GDM1 (cell line): Measurements from ENCODE around the gene MIA.
"Not testable (repeated sequence)": the region's sequence is repeated elsewhere in the genome, so short reads cannot be mapped to it uniquely, and the experiment has no call there.

Source experiments
- DNase-seq: peaks from one replicate; lab custom pipeline; 2025; lab: John Stamatoyannopoulos, UW

The MIA gene

GRCh38 chr19:40803857-40804782 is 28.8 kb downstream of the MIA start:
- peak; percentile 35 for DNase-seq

GRCh38 chr19:40804783-40805242 is 29.5 kb downstream of the MIA start:
- DNase-seq = no peak

DNA sequence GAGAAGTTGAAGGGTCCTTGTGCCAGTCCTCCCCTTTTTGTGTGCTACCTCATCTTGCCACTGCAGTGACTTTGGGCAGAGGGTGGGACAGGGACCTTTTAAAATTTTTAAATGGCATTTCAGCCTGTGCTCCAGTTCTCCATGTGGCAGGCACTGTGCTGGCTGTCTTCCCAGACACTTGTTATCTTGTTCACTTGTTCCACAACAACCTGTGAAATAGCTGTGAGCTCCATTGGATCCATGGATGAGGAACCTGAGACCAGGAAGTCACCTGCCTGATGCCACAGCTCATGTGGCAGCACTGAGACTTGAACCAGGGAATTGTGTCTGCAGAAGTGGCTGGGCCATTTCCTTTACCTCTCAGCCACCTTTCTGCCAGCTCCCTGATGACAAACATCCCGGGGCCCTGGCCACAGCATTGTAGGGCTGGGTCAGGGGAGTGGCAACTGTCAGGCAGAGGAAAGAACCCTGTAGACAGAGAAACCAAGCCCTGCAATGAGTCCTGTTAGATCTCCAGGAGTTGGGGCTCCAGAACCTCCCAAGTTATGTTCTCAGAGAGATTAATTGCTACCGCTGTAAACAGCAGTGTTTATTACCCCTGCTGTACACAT is 30.0 kb downstream of the MIA start:
- no peak for DNase-seq

DNA sequence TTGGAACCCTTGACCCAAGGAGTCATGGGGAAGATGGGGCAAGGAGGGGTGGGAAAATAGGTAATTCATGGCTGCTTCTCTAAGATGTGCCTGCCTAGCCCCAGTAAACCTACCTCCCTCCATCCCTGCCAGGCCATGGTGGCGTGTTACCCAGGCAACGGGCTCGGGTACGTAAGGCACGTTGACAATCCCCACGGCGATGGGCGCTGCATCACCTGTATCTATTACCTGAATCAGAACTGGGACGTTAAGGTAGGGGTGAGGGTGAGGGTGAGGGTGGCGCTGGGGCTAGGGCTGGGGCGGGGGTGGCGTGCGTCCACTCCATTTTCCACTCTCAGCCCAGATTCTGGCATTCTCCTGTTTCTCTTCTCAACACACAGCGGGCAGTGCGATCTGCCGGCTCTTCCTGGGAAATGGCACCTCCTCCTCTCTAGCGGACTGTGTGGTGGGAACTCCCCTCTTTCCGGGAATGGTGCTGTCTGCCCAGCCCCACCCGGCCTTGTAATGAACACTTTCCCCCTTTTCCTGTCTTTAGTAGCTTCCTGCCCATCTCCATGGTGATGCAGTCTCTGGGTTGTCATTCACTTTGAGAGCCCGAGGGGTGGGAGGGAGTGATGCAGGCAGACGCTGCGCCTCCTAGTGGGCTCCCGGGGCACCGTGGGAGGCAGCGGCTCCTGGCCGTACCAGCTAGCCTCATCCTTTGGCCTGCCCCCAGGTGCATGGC is 31.3 kb downstream of the MIA start:
- no peak for DNase-seq

GRCh38 chr19:40807147-40808020 is 32.1 kb downstream of the MIA start:
- no peak for DNase-seq

GRCh38 chr19:40808021-40808325 is 32.7 kb downstream of the MIA start:
- no peak for DNase-seq

- no peak for DNase-seq
These were observed 33.2 kb downstream of the MIA start for GRCh38 chr19:40808497-40808896.

GRCh38 chr19:40809358-40810086 is 34.2 kb downstream of the MIA start:
- DNase-seq = no peak

DNA sequence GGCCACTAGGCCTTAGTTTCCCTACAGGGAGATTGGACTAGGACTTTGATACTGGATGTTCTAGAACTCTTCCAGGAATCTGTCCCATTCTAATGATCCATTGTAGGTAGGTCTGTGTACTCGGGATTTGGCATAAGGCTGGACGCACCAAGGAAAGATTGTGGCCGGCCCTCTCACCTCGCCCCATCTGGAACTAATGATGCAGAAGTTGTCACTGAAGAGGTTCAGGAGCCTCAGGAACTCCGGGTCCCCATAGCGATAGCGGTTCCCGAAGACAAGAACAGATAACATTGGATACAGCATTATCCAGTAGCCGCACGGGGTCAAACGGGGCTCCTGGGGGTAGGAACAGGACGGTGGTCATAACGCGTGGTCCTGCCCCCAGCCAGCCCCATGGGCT is 34.8 kb downstream of the MIA start:
- no peak for DNase-seq

DNA sequence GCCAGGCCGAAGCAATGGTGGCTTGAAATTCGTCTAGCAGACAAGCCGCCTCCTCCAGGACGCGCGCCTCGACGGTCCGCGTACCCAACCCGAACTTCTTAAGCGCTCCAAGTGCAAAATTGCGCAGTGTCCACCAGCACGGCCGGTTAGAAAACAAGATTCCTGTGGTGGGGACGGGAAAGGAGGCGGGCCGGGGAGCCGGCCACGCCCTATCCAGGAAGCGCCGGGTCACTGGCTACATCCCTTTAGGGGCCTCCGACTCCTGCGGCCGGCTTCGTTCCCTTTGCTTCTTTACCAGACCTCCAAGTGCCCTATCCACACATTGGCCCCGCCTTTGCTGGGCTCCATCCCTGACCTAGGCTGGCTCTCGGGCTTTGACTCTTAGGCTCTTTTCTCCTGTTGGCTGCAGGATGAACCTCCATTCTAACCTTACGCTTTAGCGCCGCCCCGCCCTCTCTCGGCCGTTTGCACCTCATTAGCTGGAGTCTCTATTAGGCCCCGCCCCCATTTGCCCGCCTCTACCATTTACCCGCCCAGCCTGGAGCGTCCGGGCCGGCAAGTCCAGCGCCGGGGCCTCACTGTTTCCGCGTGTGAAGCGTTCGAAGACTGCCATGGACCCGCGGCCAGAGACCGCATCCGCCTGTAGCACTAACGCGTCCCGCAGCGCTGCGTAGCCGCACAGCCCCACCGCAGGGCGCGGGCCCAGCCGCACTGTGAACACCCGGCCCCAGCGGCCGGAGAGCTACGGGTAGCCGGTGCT is 35.5 kb downstream of the MIA start:
- peak; percentile 36 for DNase-seq

- no peak for DNase-seq
These were observed 36.4 kb downstream of the MIA start for GRCh38 chr19:40811478-40812341.

DNA sequence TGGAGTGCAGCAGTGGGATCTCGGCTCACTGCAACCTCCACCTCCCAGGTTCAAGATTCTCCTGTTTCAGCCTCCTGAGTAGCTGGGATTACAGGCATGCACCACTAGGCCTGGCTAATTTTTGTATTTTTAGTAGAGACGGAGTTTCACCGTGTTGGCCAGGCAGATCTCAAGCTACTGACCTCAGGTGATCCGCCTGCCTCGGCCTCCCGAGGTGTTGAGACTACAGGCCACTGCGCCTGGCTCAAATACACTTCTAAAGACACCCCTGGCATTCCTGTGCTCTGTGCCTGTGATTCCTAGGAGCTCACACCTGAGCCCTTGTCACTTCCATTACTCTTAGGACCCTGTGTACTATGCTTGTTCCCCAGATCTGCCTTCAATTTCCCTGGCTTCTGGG is 37.2 kb downstream of the MIA start:
- not testable (repeated sequence) for DNase-seq

- DNase-seq = no peak
These were observed 37.9 kb downstream of the MIA start for GRCh38 chr19:40813182-40813581.

DNA sequence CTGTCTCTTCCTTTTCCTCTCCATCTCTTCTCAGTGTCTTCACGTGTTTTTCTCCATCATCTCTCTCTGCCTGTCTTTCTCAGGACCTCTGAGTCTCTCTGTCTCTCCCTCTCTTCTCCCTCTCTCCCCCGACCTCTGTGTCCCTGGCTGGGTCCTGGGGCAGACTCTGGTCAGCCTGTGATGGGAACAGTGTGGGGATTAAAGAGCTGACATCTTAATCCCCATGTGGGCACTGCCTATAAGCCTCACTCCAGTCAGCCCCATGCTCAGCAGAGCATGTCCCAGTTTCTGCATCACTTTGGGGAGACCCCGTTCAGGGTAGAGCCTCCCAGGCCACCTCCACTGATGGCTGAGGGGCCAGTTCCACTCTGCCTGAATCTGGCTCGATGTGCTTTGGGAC is 39.9 kb downstream of the MIA start:
- no peak for DNase-seq

DNA sequence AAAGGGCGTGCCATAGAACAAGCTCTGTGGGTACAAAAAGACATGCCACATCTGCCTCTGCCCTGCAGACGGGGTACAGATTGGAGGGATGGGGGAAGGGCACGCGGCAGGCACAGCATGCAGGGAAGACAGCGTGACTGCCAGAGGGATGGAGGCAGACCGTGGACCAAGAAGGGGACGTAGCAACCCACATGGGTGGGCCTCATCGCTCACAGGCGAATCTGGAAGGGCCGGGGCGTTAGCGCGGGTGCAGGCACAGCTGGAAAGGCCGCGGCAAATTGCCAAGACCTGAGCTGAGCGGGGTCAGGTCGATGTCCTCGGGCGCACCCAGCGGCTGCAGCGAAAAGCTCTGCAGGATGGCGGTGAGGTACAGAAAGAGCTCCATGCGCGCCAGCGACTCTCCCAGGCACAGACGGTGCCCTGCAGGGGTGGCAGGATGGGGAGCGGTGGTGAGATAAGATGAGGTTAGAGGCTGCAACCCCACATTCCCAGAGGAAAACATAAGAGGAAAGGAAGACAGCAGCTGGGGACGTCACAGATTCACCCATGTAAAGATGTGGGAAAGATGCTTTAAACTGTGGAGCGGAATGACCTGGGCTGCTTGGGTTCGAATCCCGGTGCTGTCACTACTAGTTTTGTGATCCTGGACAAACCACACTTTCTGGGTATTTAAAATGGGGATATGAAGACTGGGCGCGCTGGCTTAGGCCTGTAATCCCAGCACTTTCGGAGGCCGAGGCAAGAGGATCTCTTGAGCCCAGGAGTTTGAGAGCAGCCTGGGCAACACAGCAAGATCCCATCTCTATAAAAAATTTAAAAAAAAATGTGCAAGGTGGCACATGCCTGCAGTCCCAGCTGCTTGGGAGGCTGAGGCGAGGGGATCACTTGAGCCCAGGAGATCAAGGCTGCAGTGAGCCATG is 43.4 kb downstream of the MIA start:
- DNase-seq = not testable (repeated sequence)

GRCh38 chr19:40819479-40820234 is 44.3 kb downstream of the MIA start:
- DNase-seq = peak; percentile 18

GRCh38 chr19:40822161-40822560 is 46.8 kb downstream of the MIA start:
- DNase-seq = no peak
